Left lung (tissue), 10 donors: ENCODE results near the gene PSMC3IP. TPM values are rescaled to one million over a fixed set of nuclear protein-coding genes. Genes with fewer than 3 reads are reported as not detected.
"Not testable (repeated sequence)": the region's sequence is repeated elsewhere in the genome, so short reads cannot be mapped to it uniquely, and the experiment has no call there.

ENCODE experiments used
- ATAC-seq: fragments of 200-7000 bp; cut with Tn5 transposase; one replicate; pipeline ENCODE4 v1.9.1; 2020; ENCODE audit warnings: moderate library complexity
- DNase-seq, 4 donors: peaks; one replicate each; pipeline ENCODE4 v3.0.0-alpha.2; 2013 to 2020
- H3K27ac ChIP-seq, 2 donors: fragments of 200-600 bp; sonication (generic) in 1 of 2; one replicate each; pipeline versions ENCODE4 v1.5.0 to v1.8.0; 2020 to 2021
- H3K27me3 ChIP-seq, 2 donors: fragments of 200-600 bp; sonication (generic) in 1 of 2; one replicate each; pipeline versions ENCODE4 v1.5.0 to v1.8.0; 2020 to 2021
- H3K36me3 ChIP-seq, 2 donors: fragments of 200-600 bp; sonication (generic) in 1 of 2; one replicate each; pipeline versions ENCODE4 v1.5.0 to v1.8.0; 2020 to 2021
- H3K4me1 ChIP-seq, 2 donors: fragments of 200-600 bp; one replicate each; pipeline ENCODE4 v1.8.0; 2021
- H3K4me3 ChIP-seq, 2 donors: fragments of 200-600 bp; sonication (generic) in 1 of 2; one replicate each; pipeline versions ENCODE4 v1.5.0 to v1.8.0; 2020 to 2021; ENCODE audit warnings: mild to moderate bottlenecking in 1 of 2
- H3K9me3 ChIP-seq, 2 donors: fragments of 200-600 bp; sonication (generic) in 1 of 2; one replicate each; pipeline versions ENCODE4 v1.5.0 to v1.8.0; 2020 to 2021
- CTCF ChIP-seq, 2 donors: fragments of 200-600 bp; sonication (generic) in 1 of 2; IDR thresholded peaks; one replicate each; pipeline versions ENCODE4 v1.5.0 to v1.8.0; 2021; ENCODE audit warnings: antibody characterized with exemption in 2 of 2
- intact Hi-C, 2 donors: fragments of 100-400 bp; cut with DNase I; formaldehyde crosslinking; loops; one replicate each; pipeline versions ENCODE4 v1.11.2 to v1.14.2; 2022
- polyA plus RNA-seq, 6 donors: library from polyadenylated mRNA; unstranded; fragments of 120-200 nt; gene quantifications; one replicate each; pipeline ENCODE4 v1.2.1, GENCODE V29; 2013; ENCODE audit not compliant: insufficient read length in 6 of 6
- total RNA-seq, 2 donors: library from RNA; stranded (reverse); fragmentation: NEBNext Ultra II Directional; extraction: Animal tissue kit (Norgen Biotek cat#: 25700); gene quantifications; one replicate each; pipeline ENCODE4 v1.2.1, GENCODE V29; 2021
- donor health status: DM: no; HTN: yes; CAD: no.
- donor health status: DM: no; HTN: no; CAD: no.

PSMC3IP gene
- total and polyA plus RNA-seq, 8 donors = 6.5 to 21.4 (median 18.4) TPM

- Histone ChIP-seq H3K27ac (no peak overlapping the region), H3K36me3 (peaks cover 0 to 69% of the 10 kb centered on the region in 2 donors), H3K9me3 (no peaks in the 10 kb centered on the region), H3K27me3 (no peaks in the 10 kb centered on the region), H3K4me1 (peaks cover 5 to 25% of the 10 kb centered on the region in 2 donors), H3K4me3 (no peak overlapping the region)
- intact Hi-C loops = no loop called here
- DNase-seq (no peak), ATAC-seq (no peak)
- TF ChIP-seq CTCF (IDR thresholded peaks at IDR 0.05) = no peak
Observed at GRCh38 chr17:42541041-42541833, 36.3 kb downstream of the PSMC3IP start.

GRCh38 chr17:42540558-42540957, 37.0 kb downstream of the PSMC3IP start:
- Histone ChIP-seq H3K36me3 (peaks cover 0 to 69% of the 10 kb centered on the region in 2 donors), H3K4me1 (peaks cover 7 to 27% of the 10 kb centered on the region in 2 donors)
- H3K4me3 ChIP-seq, H3K27me3 ChIP-seq, ATAC-seq, DNase-seq, intact Hi-C loops, H3K27ac ChIP-seq, H3K9me3 ChIP-seq: not testable (repeated sequence)

- intact Hi-C loops = no loop called here
- peaks cover 0 to 53% of the 10 kb centered on the region in 2 donors for H3K36me3 ChIP-seq
Observed at GRCh38 chr17:42538482-42538881, 39.0 kb downstream of the PSMC3IP start.

GRCh38 chr17:42537826-42538451, 39.6 kb downstream of the PSMC3IP start:
- intact Hi-C loops = no loop called here
- no peak overlapping the region for H3K27ac ChIP-seq
- DNase-seq = no peak

More at GRCh38 chr17:42538482-42538881, 39.0 kb downstream of the PSMC3IP start:
- Histone ChIP-seq H3K27ac (no peak overlapping the region), H3K4me1 (peaks cover 10 to 33% of the 10 kb centered on the region in 2 donors), H3K4me3 (no peak overlapping the region), H3K27me3 (no peaks in the 10 kb centered on the region), H3K9me3 (no peaks in the 10 kb centered on the region)
- ATAC-seq (no peak), DNase-seq (no peak)
- no peak for TF ChIP-seq CTCF (IDR thresholded peaks at IDR 0.05)

GRCh38 chr17:42537156-42537805, 40.2 kb downstream of the PSMC3IP start:
- no peaks in the 10 kb centered on the region for H3K27me3 ChIP-seq
- H3K27ac ChIP-seq = peak overlapping the region in 1 of 2 donors; percentile 87
- no peak for DNase-seq
- no peaks in the 10 kb centered on the region for H3K9me3 ChIP-seq
- peak; percentile 3 for ATAC-seq
- H3K4me1 ChIP-seq = peaks cover 10 to 33% of the 10 kb centered on the region in 2 donors
- no peak for TF ChIP-seq CTCF (IDR thresholded peaks at IDR 0.05)
- H3K4me3 ChIP-seq = peak overlapping the region; percentile 61 to 77
- peaks cover 0 to 41% of the 10 kb centered on the region in 2 donors for H3K36me3 ChIP-seq
- intact Hi-C loops = no loop called here

More at GRCh38 chr17:42537826-42538451, 39.6 kb downstream of the PSMC3IP start:
- peaks cover 0 to 48% of the 10 kb centered on the region in 2 donors for H3K36me3 ChIP-seq
- TF ChIP-seq CTCF (IDR thresholded peaks at IDR 0.05) = no peak
- H3K9me3 ChIP-seq = no peaks in the 10 kb centered on the region
- no peaks in the 10 kb centered on the region for H3K27me3 ChIP-seq
- no peak for ATAC-seq
- H3K4me1 ChIP-seq = peaks cover 10 to 33% of the 10 kb centered on the region in 2 donors
- no peak overlapping the region for H3K4me3 ChIP-seq
